Measurements from ENCODE around the gene RFTN1. TPM values are rescaled to one million over a fixed set of nuclear protein-coding genes. Genes with fewer than 3 reads are reported as not detected.

The RFTN1 gene
- total and polyA plus RNA-seq, 9 of the 15 experiments (the other 6 are each of a cell fraction or from before 2014, with no cell fraction given) = 0.08 to 0.51 (median 0.11) TPM; not detected in 6

DNA sequence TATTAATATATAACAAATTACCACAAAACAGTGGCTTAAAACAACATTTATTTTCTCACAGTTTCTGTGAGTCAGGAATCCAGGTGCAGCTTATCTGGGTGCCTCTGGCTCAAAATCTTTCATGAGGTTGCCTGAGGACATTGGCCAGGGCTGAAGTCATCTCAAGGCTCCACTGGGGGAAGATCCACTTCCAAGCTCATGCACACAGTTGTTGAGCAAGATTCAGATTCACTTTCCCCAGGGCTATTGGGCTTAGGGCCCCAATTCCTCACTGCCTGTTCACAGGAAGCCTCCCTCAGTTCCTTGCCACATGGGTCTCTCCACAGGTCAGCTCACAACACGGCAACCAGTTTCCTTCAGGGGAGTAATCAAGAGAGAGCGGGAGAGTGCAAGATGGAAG is 35.0 kb downstream of the RFTN1 start:
- no peaks in the 10 kb centered on the region for H3K79me2 ChIP-seq (ENCODE audit: control insufficient read depth, insufficient read depth, low read length)
- no TSS peak for BruUV-seq (replicated peaks)
- DNase-seq (ENCODE audit: extremely low read depth in 1 of 4, low spot score in 3 of 4) (no peak), FAIRE-seq (no peak), ATAC-seq (no peak)
- ChIA-PET CTCF (ENCODE audit: low intra/inter-chr PET ratio) (no interaction called here), POLR2A (interaction anchor here (0.9 to 1.1 kb wide), 2 partner anchors 12 to 16 kb away, joined by 3 read pairs; no protein-coding TSS in a partner anchor)
- 0% methylated on average over 2 of the region's 2 CpGs for WGBS (ENCODE audit: insufficient coverage, low coverage, missing lambda C conversion rate)
- intact Hi-C loops (cut with micrococcal nuclease) (no loop called here), in situ Hi-C loops (cut with MboI) (no loop called here)
- H3K27me3 ChIP-seq (ENCODE audit: control insufficient read depth in 2 of 2, insufficient read depth in 2 of 2, low read length in 2 of 2) = peaks cover 6 to 18% of the 10 kb centered on the region in 2 experiments; a peak in 4 of 5 replicates
- no peaks in the 10 kb centered on the region for H4K20me1 ChIP-seq (replicated peaks; ENCODE audit: control insufficient read depth, insufficient read depth, low read length)
- TF ChIP-seq MECOM (CRISPR knock-in tag; IDR thresholded peaks at IDR 0.05) (no peak), ZNF280B (CRISPR knock-in tag; IDR thresholded peaks at IDR 0.05) (no peak), SMARCC2 (IDR thresholded peaks at IDR 0.05; ENCODE audit: low read depth) (no peak)
- TF ChIP-seq, protein P1, sequence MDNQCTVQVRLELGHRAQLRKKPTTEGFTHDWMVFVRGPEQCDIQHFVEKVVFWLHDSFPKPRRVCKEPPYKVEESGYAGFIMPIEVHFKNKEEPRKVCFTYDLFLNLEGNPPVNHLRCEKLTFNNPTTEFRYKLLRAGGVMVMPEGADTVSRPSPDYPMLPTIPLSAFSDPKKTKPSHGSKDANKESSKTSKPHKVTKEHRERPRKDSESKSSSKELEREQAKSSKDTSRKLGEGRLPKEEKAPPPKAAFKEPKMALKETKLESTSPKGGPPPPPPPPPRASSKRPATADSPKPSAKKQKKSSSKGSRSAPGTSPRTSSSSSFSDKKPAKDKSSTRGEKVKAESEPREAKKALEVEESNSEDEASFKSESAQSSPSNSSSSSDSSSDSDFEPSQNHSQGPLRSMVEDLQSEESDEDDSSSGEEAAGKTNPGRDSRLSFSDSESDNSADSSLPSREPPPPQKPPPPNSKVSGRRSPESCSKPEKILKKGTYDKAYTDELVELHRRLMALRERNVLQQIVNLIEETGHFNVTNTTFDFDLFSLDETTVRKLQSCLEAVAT (IDR thresholded peaks at IDR 0.05) = no peak
- no peak overlapping the region for H3K9ac ChIP-seq (ENCODE audit: insufficient read depth in 1 of 2, low read depth in 2 of 2, low read length in 2 of 2)
- no peak overlapping the region for H3K27ac ChIP-seq (ENCODE audit: extremely low read depth, low read depth, low read length)
- no peak overlapping the region for H2AFZ ChIP-seq (ENCODE audit: low read depth, low read length)
- no peak overlapping the region for H3K4me3 ChIP-seq
- no peak overlapping the region for H3K4me2 ChIP-seq (ENCODE audit: insufficient read depth, low read length)
- H3K36me3 ChIP-seq (ENCODE audit: control insufficient read depth, insufficient read depth, low read length) = no peaks in the 10 kb centered on the region
- no peaks in the 10 kb centered on the region for H3K9me1 ChIP-seq (ENCODE audit: control insufficient read depth, insufficient read depth, low read length)
- H3K9me3 ChIP-seq (replicated peaks; ENCODE audit: control insufficient read depth, insufficient read depth, low read depth, low read length) = no peaks in the 10 kb centered on the region
- H3K4me1 ChIP-seq (replicated peaks in 1 of 2; ENCODE audit: control insufficient read depth in 2 of 2, insufficient read depth in 2 of 2, low read length in 2 of 2) = no peaks in the 10 kb centered on the region
